Neural cell (in vitro differentiated cells): Measurements from ENCODE around the gene VAV2. TPM values are rescaled to one million over a fixed set of nuclear protein-coding genes. Genes with fewer than 3 reads are reported as not detected.

ENCODE experiments used
- H2AFZ ChIP-seq: fragments of 200-600, 300-800 bp; sonication (generic), shearing (Covaris generic); 2 replicates; pipeline ENCODE4 v1.6.0; 2014; ENCODE audit warnings: low read depth, mild to moderate bottlenecking, antibody characterized with exemption, low read length, moderate library complexity
- H3F3A ChIP-seq: fragments of 200-600 bp; shearing (Covaris generic); 2 replicates; pipeline ENCODE4 v1.6.1; 2016; ENCODE audit warnings: mild to moderate bottlenecking, moderate library complexity, mixed read lengths, antibody characterized with exemption, low read length; ENCODE audit not compliant: insufficient read depth, poor library complexity, severe bottlenecking
- H3K27ac ChIP-seq: fragments of 200-600, 300-800 bp; sonication (generic), shearing (Covaris generic); 2 replicates; pipeline ENCODE4 v1.5.1; 2014; ENCODE audit warnings: mild to moderate bottlenecking, low read length, moderate library complexity
- H3K27me3 ChIP-seq: fragments of 300-800, 200-600 bp; sonication (generic), shearing (Covaris generic); 2 replicates; pipeline ENCODE4 v1.6.0; 2014; ENCODE audit warnings: mild to moderate bottlenecking, low read depth, low read length, moderate library complexity; ENCODE audit not compliant: insufficient read depth
- H3K36me3 ChIP-seq: fragments of 300-800, 200-600 bp; sonication (generic), shearing (Covaris generic); 2 replicates; pipeline ENCODE4 v1.5.1; 2014; ENCODE audit warnings: mild to moderate bottlenecking, antibody characterized with exemption, low read length, moderate library complexity; ENCODE audit not compliant: insufficient read depth
- H3K4me2 ChIP-seq: fragments of 300-800, 200-600 bp; sonication (generic), shearing (Covaris generic); 2 replicates; pipeline ENCODE4 v1.6.0; 2014; ENCODE audit warnings: mild to moderate bottlenecking, low read length
- H3K4me3 ChIP-seq: fragments of 300-800, 200-600 bp; sonication (generic), shearing (Covaris generic); 2 replicates; pipeline ENCODE4 v1.5.1; 2014; ENCODE audit warnings: mild to moderate bottlenecking, low read length, moderate library complexity
- H3K79me2 ChIP-seq: fragments of 200-600 bp; shearing (Covaris generic); replicated peaks from 2 replicates; pipeline ENCODE4 v1.6.0; 2014; ENCODE audit warnings: mild to moderate bottlenecking, low read length, moderate library complexity; ENCODE audit not compliant: insufficient read depth
- H3K9ac ChIP-seq: fragments of 300-800, 200-600 bp; sonication (generic), shearing (Covaris generic); 2 replicates; pipeline ENCODE4 v1.6.1; 2016; ENCODE audit warnings: mild to moderate bottlenecking, low read length, mixed read lengths
- H3K9me2 ChIP-seq: fragments of 200-600 bp; shearing (Covaris generic); 2 replicates; pipeline ENCODE4 v1.6.1; 2016; ENCODE audit warnings: mild to moderate bottlenecking, low read length, mixed read lengths; ENCODE audit not compliant: insufficient read depth
- H3K9me3 ChIP-seq: fragments of 200-600, 300-800 bp; sonication (generic), shearing (Covaris generic); 2 replicates; pipeline ENCODE4 v1.6.1; 2016; ENCODE audit warnings: mild to moderate bottlenecking, mixed run types, low read length, moderate library complexity, mixed read lengths
- H4K20me1 ChIP-seq: fragments of 200-600 bp; shearing (Covaris generic); 2 replicates; pipeline ENCODE4 v1.6.1; 2016; ENCODE audit warnings: mild to moderate bottlenecking, mixed run types; ENCODE audit not compliant: insufficient read depth
- EP300 ChIP-seq: fragments of 450-650 bp; conservative IDR thresholded peaks from 2 replicates; pipeline ENCODE4 v1.6.1; 2014; ENCODE audit warnings: antibody characterized with exemption, mild to moderate bottlenecking, moderate library complexity; ENCODE audit not compliant: poor library complexity, severe bottlenecking
- EZH2 ChIP-seq: fragments of 200-600, 300-800 bp; shearing (Covaris generic), sonication (generic); IDR thresholded peaks from 2 replicates; pipeline ENCODE4 v1.6.1; 2014; ENCODE audit warnings: antibody characterized with exemption, low read length, borderline replicate concordance, mild to moderate bottlenecking; ENCODE audit not compliant: insufficient read depth, poor library complexity, severe bottlenecking
- MXI1 ChIP-seq: fragments of 450-650 bp; conservative IDR thresholded peaks from 2 replicates; pipeline ENCODE4 v1.6.1; 2014; ENCODE audit warnings: antibody characterized with exemption, mild to moderate bottlenecking; ENCODE audit not compliant: poor library complexity, severe bottlenecking
- POLR2AphosphoS5 ChIP-seq: IDR thresholded peaks from 2 replicates; pipeline ENCODE4 v1.6.1; 2012
- RAD21 ChIP-seq: fragments of 450-650 bp; conservative IDR thresholded peaks from 2 replicates; pipeline ENCODE4 v1.6.1; 2014; ENCODE audit warnings: antibody characterized with exemption, mild to moderate bottlenecking, moderate library complexity
- SMC3 ChIP-seq: fragments of 450-650 bp; conservative IDR thresholded peaks from 2 replicates; pipeline ENCODE4 v1.6.1; 2014; ENCODE audit warnings: antibody characterized with exemption, mild to moderate bottlenecking, moderate library complexity; ENCODE audit not compliant: poor library complexity
- TAF1 ChIP-seq: IDR thresholded peaks from 2 replicates; pipeline ENCODE4 v1.6.1; 2012; ENCODE audit warnings: low read depth
- polyA plus RNA-seq: library from polyadenylated mRNA; depleted of rRNA; stranded (reverse); fragments of >200 nt; gene quantifications from 2 replicates; pipeline ENCODE4 v1.2.3, GENCODE V29; 2014
- TF ChIP-seq, protein P1 (sequence below): fragments of 450-650 bp; IDR thresholded peaks from 2 replicates; pipeline ENCODE4 v1.5.1; 2014; ENCODE audit warnings: antibody characterized with exemption, mild to moderate bottlenecking, moderate library complexity; ENCODE audit not compliant: poor library complexity, severe bottlenecking
- TF ChIP-seq, protein P2 (sequence below): IDR thresholded peaks from 2 replicates; pipeline ENCODE4 v1.6.1; 2012; ENCODE audit warnings: borderline replicate concordance

Gene VAV2
- polyA plus RNA-seq, 1 donor from 2014 or later, result 35.2 TPM

DNA sequence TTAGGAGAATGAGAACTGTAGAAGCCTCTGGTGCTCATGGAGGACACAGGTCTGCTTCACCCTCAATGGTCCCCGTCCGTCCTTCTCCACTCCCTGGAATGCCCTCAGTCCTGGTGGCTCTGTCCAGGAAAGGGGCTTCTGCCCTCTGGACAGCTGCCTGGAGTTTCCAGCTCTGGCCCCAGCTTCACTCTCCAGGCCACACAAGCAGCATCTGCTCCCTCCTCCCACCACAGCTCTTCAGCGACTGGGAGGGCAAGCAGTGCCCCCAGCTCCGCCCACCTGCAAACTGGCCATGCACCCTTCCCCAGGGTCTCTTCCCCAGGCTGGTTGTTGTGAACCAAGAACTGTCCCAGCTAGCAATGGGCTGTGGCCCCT, 258.7 kb downstream of the VAV2 start:
- Histone ChIP-seq H2AFZ (no peak overlapping the region), H3F3A (no peaks in the 10 kb centered on the region), H3K36me3 (no peaks in the 10 kb centered on the region), H3K9ac (no peak overlapping the region), H3K27ac (no peak overlapping the region), H3K9me3 (no peaks in the 10 kb centered on the region), H4K20me1 (no peaks in the 10 kb centered on the region), H3K27me3 (no peaks in the 10 kb centered on the region), H3K4me2 (no peak overlapping the region), H3K79me2 (no peaks in the 10 kb centered on the region), H3K9me2 (no peaks in the 10 kb centered on the region), H3K4me3 (no peak overlapping the region)
- TF ChIP-seq EP300 (no peak), EZH2 (no peak), TAF1 (no peak), RAD21 (no peak), MXI1 (no peak), SMC3 (no peak), POLR2AphosphoS5 (no peak)
- TF ChIP-seq, protein P1, sequence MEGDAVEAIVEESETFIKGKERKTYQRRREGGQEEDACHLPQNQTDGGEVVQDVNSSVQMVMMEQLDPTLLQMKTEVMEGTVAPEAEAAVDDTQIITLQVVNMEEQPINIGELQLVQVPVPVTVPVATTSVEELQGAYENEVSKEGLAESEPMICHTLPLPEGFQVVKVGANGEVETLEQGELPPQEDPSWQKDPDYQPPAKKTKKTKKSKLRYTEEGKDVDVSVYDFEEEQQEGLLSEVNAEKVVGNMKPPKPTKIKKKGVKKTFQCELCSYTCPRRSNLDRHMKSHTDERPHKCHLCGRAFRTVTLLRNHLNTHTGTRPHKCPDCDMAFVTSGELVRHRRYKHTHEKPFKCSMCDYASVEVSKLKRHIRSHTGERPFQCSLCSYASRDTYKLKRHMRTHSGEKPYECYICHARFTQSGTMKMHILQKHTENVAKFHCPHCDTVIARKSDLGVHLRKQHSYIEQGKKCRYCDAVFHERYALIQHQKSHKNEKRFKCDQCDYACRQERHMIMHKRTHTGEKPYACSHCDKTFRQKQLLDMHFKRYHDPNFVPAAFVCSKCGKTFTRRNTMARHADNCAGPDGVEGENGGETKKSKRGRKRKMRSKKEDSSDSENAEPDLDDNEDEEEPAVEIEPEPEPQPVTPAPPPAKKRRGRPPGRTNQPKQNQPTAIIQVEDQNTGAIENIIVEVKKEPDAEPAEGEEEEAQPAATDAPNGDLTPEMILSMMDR, result no peak
- TF ChIP-seq, protein P2, sequence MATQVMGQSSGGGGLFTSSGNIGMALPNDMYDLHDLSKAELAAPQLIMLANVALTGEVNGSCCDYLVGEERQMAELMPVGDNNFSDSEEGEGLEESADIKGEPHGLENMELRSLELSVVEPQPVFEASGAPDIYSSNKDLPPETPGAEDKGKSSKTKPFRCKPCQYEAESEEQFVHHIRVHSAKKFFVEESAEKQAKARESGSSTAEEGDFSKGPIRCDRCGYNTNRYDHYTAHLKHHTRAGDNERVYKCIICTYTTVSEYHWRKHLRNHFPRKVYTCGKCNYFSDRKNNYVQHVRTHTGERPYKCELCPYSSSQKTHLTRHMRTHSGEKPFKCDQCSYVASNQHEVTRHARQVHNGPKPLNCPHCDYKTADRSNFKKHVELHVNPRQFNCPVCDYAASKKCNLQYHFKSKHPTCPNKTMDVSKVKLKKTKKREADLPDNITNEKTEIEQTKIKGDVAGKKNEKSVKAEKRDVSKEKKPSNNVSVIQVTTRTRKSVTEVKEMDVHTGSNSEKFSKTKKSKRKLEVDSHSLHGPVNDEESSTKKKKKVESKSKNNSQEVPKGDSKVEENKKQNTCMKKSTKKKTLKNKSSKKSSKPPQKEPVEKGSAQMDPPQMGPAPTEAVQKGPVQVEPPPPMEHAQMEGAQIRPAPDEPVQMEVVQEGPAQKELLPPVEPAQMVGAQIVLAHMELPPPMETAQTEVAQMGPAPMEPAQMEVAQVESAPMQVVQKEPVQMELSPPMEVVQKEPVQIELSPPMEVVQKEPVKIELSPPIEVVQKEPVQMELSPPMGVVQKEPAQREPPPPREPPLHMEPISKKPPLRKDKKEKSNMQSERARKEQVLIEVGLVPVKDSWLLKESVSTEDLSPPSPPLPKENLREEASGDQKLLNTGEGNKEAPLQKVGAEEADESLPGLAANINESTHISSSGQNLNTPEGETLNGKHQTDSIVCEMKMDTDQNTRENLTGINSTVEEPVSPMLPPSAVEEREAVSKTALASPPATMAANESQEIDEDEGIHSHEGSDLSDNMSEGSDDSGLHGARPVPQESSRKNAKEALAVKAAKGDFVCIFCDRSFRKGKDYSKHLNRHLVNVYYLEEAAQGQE, result no peak

DNA sequence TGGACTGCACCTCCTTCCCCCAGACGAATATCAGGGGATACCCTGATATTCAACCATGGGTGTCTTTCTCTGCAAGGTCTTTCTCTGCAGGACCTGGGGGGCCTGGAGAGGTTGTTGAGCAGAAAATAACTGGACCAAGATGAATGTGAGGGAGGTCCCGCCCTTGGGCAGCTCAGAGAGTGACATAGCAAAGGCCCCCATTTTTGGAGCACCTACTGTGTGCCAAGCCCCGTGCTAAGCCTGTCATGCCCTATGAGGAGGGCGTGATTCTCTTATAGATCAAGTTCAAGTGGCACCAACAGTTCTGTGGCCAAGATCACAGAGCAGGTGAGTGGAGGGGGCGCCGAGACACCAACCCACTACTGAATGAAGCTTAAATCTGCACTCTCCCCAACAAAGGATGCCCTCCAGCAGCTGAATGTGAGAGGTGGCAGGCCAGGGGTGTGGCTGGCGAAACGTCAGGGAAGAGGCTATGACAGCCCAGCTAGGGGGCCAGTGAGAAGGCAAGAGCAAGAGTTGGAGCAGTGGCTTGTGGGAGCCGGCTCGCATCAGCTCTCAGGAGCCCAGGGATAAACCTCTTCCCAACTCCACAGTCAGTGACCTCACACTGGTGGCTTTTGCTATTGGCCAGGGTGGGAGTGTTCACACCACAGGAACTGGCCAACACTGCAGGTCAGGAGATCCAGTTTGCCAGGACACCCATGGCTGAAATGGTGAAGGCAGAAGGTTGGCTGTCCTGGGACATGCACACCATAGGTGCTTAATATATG, 259.3 kb downstream of the VAV2 start:
- no peak overlapping the region for H3K27ac ChIP-seq
- TF ChIP-seq, protein P2, result no peak
- TF ChIP-seq SMC3, result no peak
- no peak for TF ChIP-seq POLR2AphosphoS5

More for the DNA sequence above, 259.3 kb downstream of the VAV2 start:
- Histone ChIP-seq H3K4me2 (no peak overlapping the region), H2AFZ (no peak overlapping the region), H3K9ac (no peak overlapping the region), H3K9me2 (no peaks in the 10 kb centered on the region), H3K27me3 (no peaks in the 10 kb centered on the region), H3K9me3 (no peaks in the 10 kb centered on the region), H4K20me1 (no peaks in the 10 kb centered on the region), H3K4me3 (no peak overlapping the region), H3F3A (no peaks in the 10 kb centered on the region), H3K79me2 (no peaks in the 10 kb centered on the region), H3K36me3 (no peaks in the 10 kb centered on the region)
